Glomerular visceral epithelial cell (primary cell): ENCODE data around the gene NIPBL.
"Not testable (repeated sequence)": the region's sequence is repeated elsewhere in the genome, so short reads cannot be mapped to it uniquely, and the experiment has no call there.

Experiments used
- DNase-seq: peaks from one replicate; pipeline ENCODE4 v3.0.0-alpha.2; 2016; ENCODE audit errors: extremely low spot score

The NIPBL gene

GRCh38 chr5:37093795-37094194 is 217.2 kb downstream of the NIPBL start:
- not testable (repeated sequence) for DNase-seq

GRCh38 chr5:37099267-37099666 is 222.7 kb downstream of the NIPBL start:
- not testable (repeated sequence) for DNase-seq

GRCh38 chr5:37103302-37103701 is 226.7 kb downstream of the NIPBL start:
- no peak for DNase-seq

- DNase-seq: no peak
These were observed 232.8 kb downstream of the NIPBL start for GRCh38 chr5:37109338-37109737.

GRCh38 chr5:37110135-37110534 is 233.6 kb downstream of the NIPBL start:
- no peak for DNase-seq

GRCh38 chr5:37111426-37112382 is 235.1 kb downstream of the NIPBL start:
- DNase-seq: no peak

GRCh38 chr5:37112383-37112991 is 235.9 kb downstream of the NIPBL start:
- DNase-seq: no peak
